ENCODE results near the gene DCLK1. TPM values are rescaled to one million over a fixed set of nuclear protein-coding genes. Genes with fewer than 3 reads are reported as not detected.

The DCLK1 gene
- total and polyA plus RNA-seq, 7 donors: 1.2 to 64.8 (median 10.2) TPM

DNA sequence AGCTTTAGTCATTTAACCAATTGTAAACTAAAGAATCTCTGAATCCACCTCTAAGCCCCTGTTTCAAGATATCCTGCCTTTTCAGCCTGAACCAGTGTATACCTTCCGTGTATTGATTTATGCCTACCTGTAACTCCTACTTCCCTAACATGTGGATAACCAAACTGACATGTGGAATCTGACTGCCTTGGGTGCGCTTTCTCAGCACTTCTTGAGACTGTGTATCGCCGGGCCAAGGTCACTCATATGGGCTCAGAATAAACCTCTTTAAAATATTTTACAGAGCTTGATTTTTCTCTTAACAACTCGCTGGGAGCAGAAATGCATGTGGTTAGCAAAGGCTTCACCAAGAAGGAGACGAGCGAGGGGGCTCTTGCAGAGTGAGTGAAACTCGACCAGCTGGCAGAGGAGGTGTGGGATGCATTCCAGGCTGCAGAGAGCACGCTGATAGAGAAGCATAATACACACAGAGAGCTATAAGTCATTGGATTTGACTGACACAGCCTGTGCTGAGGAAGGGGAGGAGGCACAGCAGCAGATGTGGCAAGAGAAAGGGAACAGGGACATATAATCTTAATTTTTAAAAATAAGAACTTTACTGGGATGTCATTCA, 386.5 kb downstream of the DCLK1 start:
- no peak for DNase-seq
- Histone ChIP-seq H3K27ac (no peak overlapping the region), H3K4me1 (no peaks in the 10 kb centered on the region), H3K9me3 (no peaks in the 10 kb centered on the region), H3K36me3 (no peaks in the 10 kb centered on the region), H3K4me3 (no peak overlapping the region), H3K27me3 (no peaks in the 10 kb centered on the region)
- 24 to 51% methylated on average over 9 of the region's 9 CpGs for WGBS, 2 donors
- TF ChIP-seq EP300 (IDR thresholded peaks at IDR 0.05) (no peak), POLR2AphosphoS5 (IDR thresholded peaks at IDR 0.05) (no peak), POLR2A (IDR thresholded peaks at IDR 0.05) (no peak)
- TF ChIP-seq, protein P1, sequence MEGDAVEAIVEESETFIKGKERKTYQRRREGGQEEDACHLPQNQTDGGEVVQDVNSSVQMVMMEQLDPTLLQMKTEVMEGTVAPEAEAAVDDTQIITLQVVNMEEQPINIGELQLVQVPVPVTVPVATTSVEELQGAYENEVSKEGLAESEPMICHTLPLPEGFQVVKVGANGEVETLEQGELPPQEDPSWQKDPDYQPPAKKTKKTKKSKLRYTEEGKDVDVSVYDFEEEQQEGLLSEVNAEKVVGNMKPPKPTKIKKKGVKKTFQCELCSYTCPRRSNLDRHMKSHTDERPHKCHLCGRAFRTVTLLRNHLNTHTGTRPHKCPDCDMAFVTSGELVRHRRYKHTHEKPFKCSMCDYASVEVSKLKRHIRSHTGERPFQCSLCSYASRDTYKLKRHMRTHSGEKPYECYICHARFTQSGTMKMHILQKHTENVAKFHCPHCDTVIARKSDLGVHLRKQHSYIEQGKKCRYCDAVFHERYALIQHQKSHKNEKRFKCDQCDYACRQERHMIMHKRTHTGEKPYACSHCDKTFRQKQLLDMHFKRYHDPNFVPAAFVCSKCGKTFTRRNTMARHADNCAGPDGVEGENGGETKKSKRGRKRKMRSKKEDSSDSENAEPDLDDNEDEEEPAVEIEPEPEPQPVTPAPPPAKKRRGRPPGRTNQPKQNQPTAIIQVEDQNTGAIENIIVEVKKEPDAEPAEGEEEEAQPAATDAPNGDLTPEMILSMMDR (IDR thresholded peaks at IDR 0.05): no peak
- intact Hi-C loops (cut with DNase I): no loop called here

DNA sequence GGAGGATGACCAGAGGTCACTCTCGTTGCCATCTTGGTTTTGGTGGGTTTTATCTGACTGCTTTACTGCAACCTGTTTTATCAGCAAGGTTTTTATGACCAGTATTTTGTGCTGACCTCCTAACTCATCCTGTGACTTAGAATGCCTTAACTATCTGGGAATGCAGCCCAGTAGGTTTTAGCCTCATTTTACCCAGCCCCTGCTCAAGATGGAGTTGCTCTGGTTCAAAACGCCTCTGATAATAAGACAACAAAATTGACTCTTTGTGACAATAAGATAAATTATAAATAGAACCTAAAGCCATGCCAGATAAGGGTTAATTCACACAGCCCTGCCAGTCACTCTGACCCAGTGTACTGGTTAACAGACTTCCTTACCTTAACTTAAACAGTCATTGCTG, 387.0 kb downstream of the DCLK1 start:
- H3K27me3 ChIP-seq: no peaks in the 10 kb centered on the region
- TF ChIP-seq POLR2AphosphoS5 (IDR thresholded peaks at IDR 0.05) (no peak), EP300 (IDR thresholded peaks at IDR 0.05) (no peak), POLR2A (IDR thresholded peaks at IDR 0.05) (no peak)
- TF ChIP-seq, protein P1 (IDR thresholded peaks at IDR 0.05): no peak
- H3K4me3 ChIP-seq: no peak overlapping the region
- intact Hi-C loops (cut with DNase I): no loop called here
- WGBS, 2 donors: 51 to 66% methylated on average over 2 of the region's 2 CpGs
- H3K4me1 ChIP-seq: no peaks in the 10 kb centered on the region
- no peaks in the 10 kb centered on the region for H3K36me3 ChIP-seq
- DNase-seq: no peak
- no peak overlapping the region for H3K27ac ChIP-seq
- H3K9me3 ChIP-seq: no peaks in the 10 kb centered on the region

DNA sequence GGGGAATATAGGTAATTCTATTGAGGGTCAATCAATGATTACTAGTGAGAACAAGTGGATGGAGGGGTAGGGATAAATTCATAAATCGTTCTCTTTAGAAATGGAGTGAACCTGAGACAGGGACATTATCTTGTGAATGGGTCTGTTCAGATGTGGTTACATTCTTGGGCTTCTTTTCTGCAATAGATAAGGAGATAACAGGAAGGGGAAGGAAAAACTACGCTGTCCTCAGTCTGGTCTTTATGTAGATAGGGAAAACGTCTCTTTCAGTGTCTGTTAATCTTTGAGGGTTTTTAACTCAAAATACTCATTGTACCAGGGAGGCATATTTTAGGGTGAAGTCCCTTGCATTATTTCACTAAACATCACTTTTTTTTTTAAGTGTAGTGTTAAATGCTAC, 388.0 kb downstream of the DCLK1 start:
- Histone ChIP-seq H3K9me3 (no peaks in the 10 kb centered on the region), H3K36me3 (no peaks in the 10 kb centered on the region), H3K27me3 (no peaks in the 10 kb centered on the region), H3K27ac (no peak overlapping the region), H3K4me3 (no peak overlapping the region), H3K4me1 (no peaks in the 10 kb centered on the region)
- 77 to 78% methylated on average over 3 of the region's 3 CpGs for WGBS, 2 donors
- no peak for DNase-seq
- intact Hi-C loops (cut with DNase I): no loop called here
- TF ChIP-seq POLR2A (IDR thresholded peaks at IDR 0.05) (no peak), EP300 (IDR thresholded peaks at IDR 0.05) (no peak), POLR2AphosphoS5 (IDR thresholded peaks at IDR 0.05) (no peak)
- TF ChIP-seq, protein P1 (IDR thresholded peaks at IDR 0.05): no peak

DNA sequence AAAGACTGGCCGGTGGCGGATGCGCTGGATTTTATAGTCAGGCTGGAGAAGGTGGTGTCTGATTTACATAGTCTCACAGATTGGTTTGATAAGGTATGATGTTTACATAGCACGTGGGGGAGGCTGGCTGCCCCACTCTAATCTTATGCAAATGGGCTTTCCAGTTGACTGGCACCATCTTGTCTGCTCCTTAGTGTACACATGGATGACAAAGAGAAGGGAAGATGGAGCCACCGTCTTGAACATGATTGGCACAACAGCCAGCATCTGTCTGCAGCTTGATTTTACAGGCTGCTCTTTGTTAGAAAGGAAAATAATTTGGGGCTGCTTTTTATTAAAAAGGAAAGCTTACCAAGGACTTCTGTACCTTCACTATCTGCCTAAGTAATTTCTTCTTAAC, 389.5 kb downstream of the DCLK1 start:
- DNase-seq: no peak
- no peaks in the 10 kb centered on the region for H3K9me3 ChIP-seq
- H3K4me1 ChIP-seq: no peaks in the 10 kb centered on the region
- no peak overlapping the region for H3K27ac ChIP-seq
- no peak overlapping the region for H3K4me3 ChIP-seq
- H3K27me3 ChIP-seq: no peaks in the 10 kb centered on the region
- no peaks in the 10 kb centered on the region for H3K36me3 ChIP-seq
- intact Hi-C loops (cut with DNase I): no loop called here
- WGBS, 2 donors: 77 to 86% methylated on average over 5 of the region's 5 CpGs
- no peak for TF ChIP-seq POLR2A (IDR thresholded peaks at IDR 0.05)
- TF ChIP-seq POLR2AphosphoS5 (IDR thresholded peaks at IDR 0.05): no peak
- TF ChIP-seq, protein P1 (IDR thresholded peaks at IDR 0.05): no peak
- TF ChIP-seq EP300 (IDR thresholded peaks at IDR 0.05): no peak

DNA sequence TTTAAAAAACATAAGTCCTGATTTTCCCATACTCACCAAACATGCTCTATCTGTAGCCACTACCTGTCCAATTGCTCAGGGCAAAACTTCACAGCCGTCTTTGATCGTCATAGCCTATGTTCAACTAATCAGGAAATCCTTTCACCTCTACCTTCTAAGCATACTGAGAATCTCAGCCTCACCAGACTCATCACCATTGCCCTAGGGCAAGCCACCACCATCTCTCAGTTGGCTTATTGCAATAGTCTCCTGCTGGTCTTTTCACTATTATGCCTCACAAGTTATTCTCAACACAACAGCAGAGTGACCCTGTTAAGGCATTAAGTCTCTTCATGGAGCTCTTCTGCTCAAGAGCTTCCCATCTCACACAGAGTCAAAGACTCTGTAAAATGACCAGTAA, 394.3 kb downstream of the DCLK1 start:
- no peak overlapping the region for H3K4me3 ChIP-seq
- TF ChIP-seq, protein P1 (IDR thresholded peaks at IDR 0.05): no peak
- TF ChIP-seq POLR2AphosphoS5 (IDR thresholded peaks at IDR 0.05): no peak
- TF ChIP-seq EP300 (IDR thresholded peaks at IDR 0.05): no peak
- TF ChIP-seq POLR2A (IDR thresholded peaks at IDR 0.05): no peak
- 44 to 47% methylated on average over 2 of the region's 2 CpGs for WGBS, 2 donors
- peaks cover 0 to 18% (median 12%) of the 10 kb centered on the region in 4 donors for H3K4me1 ChIP-seq
- H3K27me3 ChIP-seq: no peaks in the 10 kb centered on the region
- no peak for DNase-seq
- H3K27ac ChIP-seq: no peak overlapping the region
- H3K9me3 ChIP-seq: no peaks in the 10 kb centered on the region
- intact Hi-C loops (cut with DNase I): no loop called here
- no peaks in the 10 kb centered on the region for H3K36me3 ChIP-seq
